HG03064 (cell line): ENCODE measurements around the gene RIBC1.
A peak's percentile ranks its signal among the peaks of the same experiment; 100 is the strongest.
"Not testable (repeated sequence)": the region's sequence is repeated elsewhere in the genome, so short reads cannot be mapped to it uniquely, and the experiment has no call there.

Source experiments
- ATAC-seq: cut with Tn5 transposase; IDR thresholded peaks from one replicate; pipeline ENCODE4 v1.9.1; 2021; ENCODE audit warnings: low read depth; ENCODE audit not compliant: unreplicated experiment

The RIBC1 gene

GRCh38 chrX:53422861-53423306 lies at the start of gene RIBC1:
RIBC1 (plus strand) TSS chrX:53422873; CDS start chrX:53426277, 3,404 bp downstream.
- ATAC-seq = no peak

- ATAC-seq = no peak
Observed at GRCh38 chrX:53373307-53373706, 49.4 kb upstream of the RIBC1 start.

GRCh38 chrX:53374222-53374820 lies 48.4 kb upstream of the RIBC1 start:
- ATAC-seq = no peak

- no peak for ATAC-seq
Observed at GRCh38 chrX:53374923-53375322, 47.8 kb upstream of the RIBC1 start.

GRCh38 chrX:53376888-53377287 lies 45.8 kb upstream of the RIBC1 start:
- ATAC-seq = no peak

GRCh38 chrX:53377464-53377863 lies 45.2 kb upstream of the RIBC1 start:
- no peak for ATAC-seq

- ATAC-seq = no peak
Observed at GRCh38 chrX:53379008-53379710, 43.5 kb upstream of the RIBC1 start.

GRCh38 chrX:53379747-53380146 lies 42.9 kb upstream of the RIBC1 start:
- ATAC-seq = no peak

GRCh38 chrX:53383376-53384076 lies 39.1 kb upstream of the RIBC1 start:
- no peak for ATAC-seq

- ATAC-seq = no peak
Observed at GRCh38 chrX:53395605-53396298, 26.9 kb upstream of the RIBC1 start.

- ATAC-seq = no peak
Observed at GRCh38 chrX:53398216-53398615, 24.5 kb upstream of the RIBC1 start.

GRCh38 chrX:53403535-53403934 lies 19.1 kb upstream of the RIBC1 start:
- no peak for ATAC-seq

- no peak for ATAC-seq
Observed at GRCh38 chrX:53412446-53412845, 10.2 kb upstream of the RIBC1 start.

GRCh38 chrX:53420351-53420750 lies 2.3 kb upstream of the RIBC1 start:
- ATAC-seq = not testable (repeated sequence)

- no peak for ATAC-seq
Observed at GRCh38 chrX:53421125-53421524, 1.5 kb upstream of the RIBC1 start.

GRCh38 chrX:53421772-53422085 lies 944 bp upstream of the RIBC1 start:
- peak; percentile 14 for ATAC-seq

GRCh38 chrX:53422086-53422860 lies 400 bp upstream of the RIBC1 start, which contains the start of gene SMC1A:
SMC1A (minus strand) TSS chrX:53422654; CDS start chrX:53422600, 54 bp downstream.
- ATAC-seq = peak; percentile 94

- ATAC-seq = no peak
Observed at GRCh38 chrX:53429755-53430154, 7.1 kb downstream of the RIBC1 start.

- no peak for ATAC-seq
Observed at GRCh38 chrX:53430231-53430630, 7.6 kb downstream of the RIBC1 start.
